Activated B cell treated with CpG ODN at 0.5 μM for 24 hours (primary cell): ENCODE results near the gene BCAR1. TPM values are rescaled to one million over a fixed set of nuclear protein-coding genes. Genes with fewer than 3 reads are reported as not detected.

ENCODE experiments used
- ATAC-seq: fragments of 200-7000 bp; cut with Tn5 transposase; one replicate; pipeline ENCODE4 v1.10.0; 2021; ENCODE audit warnings: low read depth, mild to moderate bottlenecking, moderate library complexity
- CTCF ChIA-PET: fragments of 350-600 bp; sonication (Branson Sonifier 250); formaldehyde crosslinking; loops from one replicate; lab custom pipeline; 2021; ENCODE audit warnings: antibody characterized with exemption; lab: Charles Lee
- POLR2A ChIA-PET: fragments of 350-600 bp; sonication (Branson Sonifier 250); formaldehyde crosslinking; loops from one replicate; lab custom pipeline; 2021; ENCODE audit warnings: antibody characterized with exemption; lab: Charles Lee
- DNase-seq: peaks from one replicate; pipeline ENCODE4 v3.0.0; 2022
- H3K27ac Mint-ChIP-seq: one replicate; pipeline ENCODE4 v1.8.0; 2020; ENCODE audit warnings: mixed read lengths
- H3K27me3 Mint-ChIP-seq: one replicate; pipeline ENCODE4 v1.8.0; 2021; ENCODE audit warnings: mixed read lengths
- H3K36me3 Mint-ChIP-seq: one replicate; pipeline ENCODE4 v1.8.0; 2021; ENCODE audit warnings: low read depth, mixed read lengths
- H3K4me1 Mint-ChIP-seq: one replicate; pipeline ENCODE4 v1.8.0; 2021; ENCODE audit warnings: mixed read lengths
- H3K4me3 Mint-ChIP-seq: one replicate; pipeline ENCODE4 v1.8.0; 2020; ENCODE audit warnings: mild to moderate bottlenecking, mixed read lengths
- H3K9me3 Mint-ChIP-seq: one replicate; pipeline ENCODE4 v1.8.0; 2020; ENCODE audit warnings: mixed read lengths
- intact Hi-C: fragments of 100-400 bp; cut with micrococcal nuclease; formaldehyde crosslinking; loops from one replicate; pipeline ENCODE4 v1.15.1; 2024
- total RNA-seq: library from RNA; stranded (reverse); gene quantifications from 2 replicates; pipeline ENCODE4 v1.2.3, GENCODE V29; 2022
- TF ChIP-seq, protein P1 (sequence below): fragments of 200-600 bp; IDR thresholded peaks from one replicate; pipeline ENCODE4 v1.8.0; 2022; ENCODE audit warnings: antibody characterized with exemption, mild to moderate bottlenecking

BCAR1 gene
- total RNA-seq, 1 donor from 2014 or later, result not detected

DNA sequence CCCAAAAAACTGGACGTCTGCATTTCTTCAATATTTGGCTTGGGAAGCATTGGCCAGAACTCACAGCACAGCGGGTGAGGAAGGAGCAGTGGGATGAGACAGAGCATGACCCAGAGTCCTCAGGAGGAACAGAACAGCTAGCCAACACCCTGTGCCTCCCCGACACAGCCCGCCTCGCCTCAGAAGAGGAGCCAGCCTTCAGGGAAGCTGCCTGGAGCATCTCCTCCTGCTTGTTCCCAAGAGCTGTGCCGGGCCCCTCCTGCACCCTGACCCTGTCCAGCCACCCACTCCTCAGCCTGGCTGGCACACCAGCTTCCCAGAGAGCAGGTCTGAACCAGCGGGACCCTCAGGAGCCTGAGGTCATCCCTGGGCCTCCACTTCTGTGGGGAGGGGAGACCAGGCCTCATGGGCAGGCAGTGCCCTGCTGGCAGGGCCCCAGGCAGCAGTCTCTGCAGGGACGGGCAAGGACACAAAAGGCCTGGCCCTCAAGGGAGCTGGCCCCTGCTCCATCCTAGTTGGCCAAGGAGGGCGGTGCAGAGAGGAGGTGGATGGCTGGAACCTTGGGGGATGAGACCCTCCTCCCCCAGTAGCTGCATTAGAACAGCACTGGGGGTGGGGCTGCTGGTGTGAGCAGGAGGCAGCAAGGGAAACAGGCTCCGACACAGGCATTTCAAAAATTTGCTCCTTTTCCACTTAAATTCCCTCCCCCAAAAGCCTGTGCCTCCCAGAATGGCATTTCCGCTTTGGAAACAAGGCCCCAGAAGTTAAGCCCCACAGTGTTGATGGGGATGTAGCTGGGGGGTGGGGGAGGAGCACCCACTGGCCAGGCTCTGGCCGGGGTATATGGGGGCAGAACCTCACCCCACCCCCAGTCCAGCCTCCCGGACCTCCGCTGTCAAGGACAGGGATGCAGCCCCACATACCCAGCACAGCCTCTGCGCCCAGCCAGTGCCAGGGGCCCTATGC lies 1.8 kb upstream of the BCAR1 start:
- DNase-seq (no peak), ATAC-seq (no peak)
- H3K36me3 Mint-ChIP-seq, result no peaks in the 10 kb centered on the region
- intact Hi-C loops, result no loop called here
- TF ChIP-seq, protein P1, sequence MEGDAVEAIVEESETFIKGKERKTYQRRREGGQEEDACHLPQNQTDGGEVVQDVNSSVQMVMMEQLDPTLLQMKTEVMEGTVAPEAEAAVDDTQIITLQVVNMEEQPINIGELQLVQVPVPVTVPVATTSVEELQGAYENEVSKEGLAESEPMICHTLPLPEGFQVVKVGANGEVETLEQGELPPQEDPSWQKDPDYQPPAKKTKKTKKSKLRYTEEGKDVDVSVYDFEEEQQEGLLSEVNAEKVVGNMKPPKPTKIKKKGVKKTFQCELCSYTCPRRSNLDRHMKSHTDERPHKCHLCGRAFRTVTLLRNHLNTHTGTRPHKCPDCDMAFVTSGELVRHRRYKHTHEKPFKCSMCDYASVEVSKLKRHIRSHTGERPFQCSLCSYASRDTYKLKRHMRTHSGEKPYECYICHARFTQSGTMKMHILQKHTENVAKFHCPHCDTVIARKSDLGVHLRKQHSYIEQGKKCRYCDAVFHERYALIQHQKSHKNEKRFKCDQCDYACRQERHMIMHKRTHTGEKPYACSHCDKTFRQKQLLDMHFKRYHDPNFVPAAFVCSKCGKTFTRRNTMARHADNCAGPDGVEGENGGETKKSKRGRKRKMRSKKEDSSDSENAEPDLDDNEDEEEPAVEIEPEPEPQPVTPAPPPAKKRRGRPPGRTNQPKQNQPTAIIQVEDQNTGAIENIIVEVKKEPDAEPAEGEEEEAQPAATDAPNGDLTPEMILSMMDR, result no peak
- ChIA-PET POLR2A (no interaction called here), CTCF (no interaction called here)
- H3K27me3 Mint-ChIP-seq, result peaks cover 54% of the 10 kb centered on the region
- H3K4me1 Mint-ChIP-seq, result peaks cover 12% of the 10 kb centered on the region
- no peak overlapping the region for H3K27ac Mint-ChIP-seq
- no peaks in the 10 kb centered on the region for H3K9me3 Mint-ChIP-seq
- no peak overlapping the region for H3K4me3 Mint-ChIP-seq

DNA sequence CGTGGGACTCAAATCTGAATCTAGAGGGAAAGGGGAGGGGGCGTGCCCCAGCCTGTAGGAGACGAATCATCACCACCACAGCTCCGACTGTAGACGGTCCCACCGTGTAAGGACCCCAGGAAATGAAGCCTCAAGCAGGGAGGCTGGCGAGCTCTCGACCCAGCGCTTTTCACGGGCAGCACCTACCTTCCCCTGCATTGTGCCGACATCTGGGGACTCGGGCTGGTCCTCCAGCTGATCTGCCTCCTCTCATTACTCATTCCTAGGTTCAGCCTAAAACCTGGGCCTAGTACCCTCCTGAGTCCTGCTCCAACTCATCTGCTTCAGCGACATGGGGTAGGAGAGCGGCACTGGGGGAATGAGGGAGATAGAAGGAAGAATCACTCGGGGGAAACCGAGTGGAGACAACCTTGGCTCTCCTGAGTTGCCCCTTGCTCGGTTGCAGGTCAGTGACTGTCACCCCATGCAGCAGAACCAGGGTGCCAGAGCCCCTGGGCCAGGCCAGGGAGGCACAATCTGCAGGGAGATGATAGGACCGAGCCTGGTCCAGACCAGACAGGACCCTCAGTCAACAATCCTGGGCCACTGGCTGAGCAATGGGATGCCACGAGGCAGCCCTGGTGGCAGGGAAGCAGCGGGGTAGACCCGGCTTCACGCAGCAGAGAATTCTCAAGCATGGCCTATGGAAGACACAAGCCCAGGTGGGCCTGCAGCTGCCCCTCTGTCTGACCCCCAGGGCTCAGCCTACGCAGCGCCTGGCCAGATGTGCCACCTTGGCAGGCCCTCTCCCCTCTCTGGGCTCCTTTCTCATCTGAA lies 833 bp upstream of the BCAR1 start:
- ChIA-PET POLR2A (no interaction called here), CTCF (no interaction called here)
- peaks cover 12% of the 10 kb centered on the region for H3K4me1 Mint-ChIP-seq
- TF ChIP-seq, protein P1, result no peak
- intact Hi-C loops, result no loop called here
- DNase-seq (no peak), ATAC-seq (no peak)
- peak overlapping the region; percentile 56 for H3K4me3 Mint-ChIP-seq
- H3K36me3 Mint-ChIP-seq, result no peaks in the 10 kb centered on the region
- peaks cover 56% of the 10 kb centered on the region for H3K27me3 Mint-ChIP-seq
- H3K27ac Mint-ChIP-seq, result no peak overlapping the region
- H3K9me3 Mint-ChIP-seq, result no peaks in the 10 kb centered on the region

DNA sequence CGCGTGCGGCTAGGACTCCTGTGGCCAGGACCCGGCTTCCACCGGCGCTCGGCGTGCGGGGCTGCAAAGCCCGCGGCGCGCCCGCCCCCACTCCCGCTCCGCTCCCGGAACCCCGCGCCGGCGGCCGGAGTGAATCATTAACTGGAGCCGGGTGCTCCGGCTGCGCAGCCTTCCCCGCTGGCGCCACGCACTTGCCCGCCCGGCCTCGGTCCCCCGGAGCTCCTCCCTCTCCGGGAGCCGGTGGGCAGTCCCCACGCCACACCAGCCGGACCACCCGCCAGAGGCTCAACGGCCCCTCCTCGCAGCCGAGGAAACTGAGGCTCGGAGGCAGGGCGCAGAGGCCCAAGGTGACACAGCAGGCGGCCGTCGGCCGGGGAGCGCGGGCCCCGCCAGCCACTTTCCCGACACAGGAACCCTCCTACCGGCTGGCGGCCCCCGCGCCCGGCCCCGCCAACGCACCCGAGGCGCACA lies 580 bp downstream of the BCAR1 start:
- ATAC-seq (peak; percentile 25), DNase-seq (no peak)
- peaks cover 12% of the 10 kb centered on the region for H3K4me1 Mint-ChIP-seq
- H3K27ac Mint-ChIP-seq, result no peak overlapping the region
- POLR2A ChIA-PET, result no interaction called here
- peaks cover 61% of the 10 kb centered on the region for H3K27me3 Mint-ChIP-seq
- no peak overlapping the region for H3K4me3 Mint-ChIP-seq
- no peaks in the 10 kb centered on the region for H3K9me3 Mint-ChIP-seq
- TF ChIP-seq, protein P1, result no peak
- CTCF ChIA-PET, result interaction anchor here (1.3 kb wide), 1 partner anchor 135 kb away, joined by 4 read pairs; no protein-coding TSS in a partner anchor
- intact Hi-C loops, result no loop called here
- no peaks in the 10 kb centered on the region for H3K36me3 Mint-ChIP-seq

DNA sequence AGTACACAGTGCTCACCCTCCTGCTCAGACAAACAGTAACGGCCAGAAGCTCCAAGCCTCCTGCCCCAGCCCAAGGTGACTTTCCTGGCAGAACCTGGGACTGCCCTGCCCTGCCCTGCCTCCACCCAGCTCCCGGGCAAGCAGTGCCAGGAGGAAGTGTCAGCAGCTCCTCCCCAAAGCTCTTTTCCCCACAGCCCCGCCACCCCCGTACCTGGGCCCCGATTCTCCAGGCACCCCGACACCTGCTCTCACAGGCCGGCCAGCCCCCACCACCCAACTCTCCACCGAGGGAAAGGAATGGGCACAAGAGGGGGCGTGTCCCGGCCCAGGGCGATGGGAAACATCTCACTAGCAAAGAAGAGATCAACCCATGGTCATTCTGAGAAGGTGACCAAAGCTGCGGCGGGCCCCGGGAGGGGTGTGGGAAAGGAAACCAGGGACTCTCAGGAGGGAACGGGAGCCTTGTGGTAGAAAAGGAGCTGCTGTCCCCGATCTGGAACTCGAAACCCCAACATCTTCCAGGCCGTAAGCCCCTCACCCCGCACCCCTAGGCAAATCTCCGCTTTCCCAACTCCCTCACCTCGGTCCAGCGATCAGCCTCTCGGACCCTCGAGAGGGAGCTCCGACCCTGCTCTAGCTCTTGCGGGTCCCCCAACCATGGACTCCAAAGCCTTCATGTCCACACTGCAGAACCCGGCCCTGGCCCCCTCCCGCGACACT lies 1.2 kb downstream of the BCAR1 start:
- DNase-seq (no peak), ATAC-seq (no peak)
- intact Hi-C loops, result no loop called here
- ChIA-PET POLR2A (no interaction called here), CTCF (interaction anchor here (1.3 kb wide), 1 partner anchor 135 kb away, joined by 4 read pairs; no protein-coding TSS in a partner anchor)
- Mint-ChIP-seq H3K27ac (no peak overlapping the region), H3K36me3 (no peaks in the 10 kb centered on the region), H3K9me3 (no peaks in the 10 kb centered on the region), H3K4me3 (peak overlapping the region; percentile 39), H3K4me1 (peaks cover 14% of the 10 kb centered on the region), H3K27me3 (peaks cover 58% of the 10 kb centered on the region)
- TF ChIP-seq, protein P1, result no peak
